Nephron (organoid): ENCODE results near the gene RHBDF1.
"Not testable (repeated sequence)": the region's sequence is repeated elsewhere in the genome, so short reads cannot be mapped to it uniquely, and the experiment has no call there.

Source experiments
- H3K27ac Mint-ChIP-seq, 3 experiments: 2 replicates each; pipeline ENCODE4 v1.8.0; 2020; ENCODE audit warnings: mixed read lengths in 3 of 3, mild to moderate bottlenecking in 2 of 3, moderate library complexity in 1 of 3
- H3K27me3 Mint-ChIP-seq: 2 replicates; pipeline ENCODE4 v1.8.0; 2021; ENCODE audit warnings: low read depth, mild to moderate bottlenecking, moderate library complexity, mixed read lengths
- H3K36me3 Mint-ChIP-seq: 2 replicates; pipeline ENCODE4 v1.8.0; 2020; ENCODE audit warnings: low read depth, mixed read lengths
- H3K4me1 Mint-ChIP-seq: 2 replicates; pipeline ENCODE4 v1.8.0; 2020; ENCODE audit warnings: mixed read lengths
- H3K4me3 Mint-ChIP-seq, 3 experiments: 2 replicates each; pipeline ENCODE4 v1.8.0; 2020; ENCODE audit warnings: mild to moderate bottlenecking in 3 of 3, mixed read lengths in 3 of 3, moderate library complexity in 2 of 3
- H3K9me3 Mint-ChIP-seq: 2 replicates; pipeline ENCODE4 v1.8.0; 2020; ENCODE audit warnings: mixed read lengths
- CTCF ChIP-seq, 3 experiments: fragments of 200-600 bp; sonication (generic); IDR thresholded peaks; one replicate each; pipeline ENCODE4 v1.5.0; 2021; ENCODE audit warnings: antibody characterized with exemption in 3 of 3; ENCODE audit not compliant: unreplicated experiment in 3 of 3

The RHBDF1 gene

GRCh38 chr16:55571-56136 lies 16.8 kb downstream of the RHBDF1 start:
- peaks cover 16% of the 10 kb centered on the region for H3K4me1 Mint-ChIP-seq

GRCh38 chr16:54237-54581 lies 18.2 kb downstream of the RHBDF1 start:
- H3K9me3 Mint-ChIP-seq, result no peaks in the 10 kb centered on the region
- TF ChIP-seq CTCF (IDR thresholded peaks at IDR 0.05; ENCODE audit: unreplicated experiment in 3 of 3), result no peak
- H3K27ac Mint-ChIP-seq, result no peak overlapping the region
- no peaks in the 10 kb centered on the region for H3K27me3 Mint-ChIP-seq
- peaks cover 33% of the 10 kb centered on the region for H3K36me3 Mint-ChIP-seq
- peak overlapping the region; percentile 90 to 96 (median 94) for H3K4me3 Mint-ChIP-seq
- H3K4me1 Mint-ChIP-seq, result peaks cover 16% of the 10 kb centered on the region

More at GRCh38 chr16:55571-56136, 16.8 kb downstream of the RHBDF1 start:
- peak overlapping the region; percentile 90 to 96 (median 94) for H3K4me3 Mint-ChIP-seq
- peaks cover 33% of the 10 kb centered on the region for H3K36me3 Mint-ChIP-seq
- no peaks in the 10 kb centered on the region for H3K9me3 Mint-ChIP-seq
- TF ChIP-seq CTCF (IDR thresholded peaks at IDR 0.05; ENCODE audit: unreplicated experiment in 3 of 3), result no peak
- H3K27ac Mint-ChIP-seq, result no peak overlapping the region
- no peaks in the 10 kb centered on the region for H3K27me3 Mint-ChIP-seq

- Mint-ChIP-seq H3K4me3 (peak within 1 kb of the TSS; percentile 90 to 96 (median 94)), H3K27me3 (no peaks in the 10 kb centered on the region), H3K4me1 (peaks cover 16% of the 10 kb centered on the region), H3K9me3 (no peaks in the 10 kb centered on the region), H3K36me3 (peaks cover 30% of the 10 kb centered on the region), H3K27ac (peak within 1 kb of the TSS; percentile 46 to 95 (median 83))
- TF ChIP-seq CTCF (IDR thresholded peaks at IDR 0.05; ENCODE audit: unreplicated experiment in 3 of 3), result no peak
These were observed 18.8 kb downstream of the RHBDF1 start, which contains the start of the genes POLR3K and SNRNP25 for GRCh38 chr16:53346-54236. TSS of gene POLR3K (minus strand) at chr16:53608. CDS start at chr16:53586, 22 bp downstream. TSS of gene SNRNP25 (plus strand) at chr16:53828. CDS start at chr16:54017, 189 bp downstream.

- Mint-ChIP-seq H3K36me3 (peaks cover 37% of the 10 kb centered on the region), H3K4me1 (peaks cover 16% of the 10 kb centered on the region)
These were observed 21.5 kb downstream of the RHBDF1 start for GRCh38 chr16:50769-51591.

GRCh38 chr16:47234-47633 lies 25.2 kb downstream of the RHBDF1 start:
- Mint-ChIP-seq H3K4me3 (no peak overlapping the region), H3K4me1 (peaks cover 9% of the 10 kb centered on the region), H3K27me3 (no peaks in the 10 kb centered on the region), H3K36me3 (peaks cover 67% of the 10 kb centered on the region), H3K9me3 (no peaks in the 10 kb centered on the region), H3K27ac (no peak overlapping the region)
- TF ChIP-seq CTCF (IDR thresholded peaks at IDR 0.05; ENCODE audit: unreplicated experiment in 3 of 3), result no peak

More at GRCh38 chr16:50769-51591, 21.5 kb downstream of the RHBDF1 start:
- TF ChIP-seq CTCF (IDR thresholded peaks at IDR 0.05; ENCODE audit: unreplicated experiment in 3 of 3), result no peak
- Mint-ChIP-seq H3K27ac (no peak overlapping the region), H3K9me3 (no peaks in the 10 kb centered on the region), H3K4me3 (peak overlapping the region; percentile 68 to 96 (median 70)), H3K27me3 (no peaks in the 10 kb centered on the region)

- not testable (repeated sequence) for H3K9me3 Mint-ChIP-seq, H3K27me3 Mint-ChIP-seq, H3K27ac Mint-ChIP-seq, H3K4me3 Mint-ChIP-seq, H3K4me1 Mint-ChIP-seq
- peaks cover 74% of the 10 kb centered on the region for H3K36me3 Mint-ChIP-seq
These were observed 25.9 kb downstream of the RHBDF1 start for GRCh38 chr16:46510-46909.
